IMR-90 (cell line): Measurements from ENCODE around the gene PPP1R13B. TPM values are rescaled to one million over a fixed set of nuclear protein-coding genes. Genes with fewer than 3 reads are reported as not detected.

Source experiments
- ATAC-seq: fragments of 200-7000 bp; cut with Tn5 transposase; 2 replicates; pipeline ENCODE4 v1.9.1; 2020; ENCODE audit warnings: low read depth, mild to moderate bottlenecking, moderate library complexity
- BruUV-seq: library from RNA; stranded (reverse); fragments of 400-500 nt; replicated peaks from 2 replicates; lab custom pipeline; 2021; lab: Mats Ljungman, UMichigan
- CTCF ChIA-PET: fragments of 300-600 bp; formaldehyde crosslinking; extraction: SDS; loops from one replicate; lab custom pipeline; 2021; ENCODE audit warnings: antibody characterized with exemption; lab: Yijun Ruan, JAX
- POLR2A ChIA-PET: fragments of 300-600 bp; sonication (Branson Sonifier 250); formaldehyde crosslinking; loops from one replicate; lab custom pipeline; 2022; ENCODE audit warnings: antibody characterized with exemption; ENCODE audit not compliant: unreplicated experiment; lab: Charles Lee
- DNase-seq: peaks from one replicate; pipeline ENCODE4 v3.0.0; 2013
- H2AFZ ChIP-seq: replicated peaks from 2 replicates; pipeline ENCODE3; 2013; ENCODE audit warnings: low read length, mild to moderate bottlenecking; ENCODE audit not compliant: poor library complexity
- H2AK5ac ChIP-seq: 2 replicates; pipeline ENCODE4 v1.6.1; 2013; ENCODE audit warnings: low read depth, low read length, inconsistent platforms
- H2AK9ac ChIP-seq: replicated peaks from 2 replicates; pipeline ENCODE3; 2013; ENCODE audit warnings: mild to moderate bottlenecking, low read depth, low read length, moderate library complexity; ENCODE audit not compliant: poor library complexity
- H2BK120ac ChIP-seq: 2 replicates; pipeline ENCODE4 v1.6.1; 2013; ENCODE audit warnings: low read depth, low read length, inconsistent platforms
- H2BK15ac ChIP-seq: 3 replicates; pipeline ENCODE4 v1.6.1; 2013; ENCODE audit warnings: low read depth, low read length, inconsistent platforms
- H2BK20ac ChIP-seq: 2 replicates; pipeline ENCODE4 v1.6.1; 2013; ENCODE audit warnings: low read depth, mild to moderate bottlenecking, inconsistent platforms, low read length, moderate library complexity
- H2BK5ac ChIP-seq: 2 replicates; pipeline ENCODE4 v1.6.1; 2013; ENCODE audit warnings: mild to moderate bottlenecking, low read depth, low read length, inconsistent platforms; ENCODE audit not compliant: poor library complexity, severe bottlenecking
- H3K14ac ChIP-seq: replicated peaks from 2 replicates; pipeline ENCODE4 v1.6.1; 2013; ENCODE audit warnings: low read depth, low read length, inconsistent platforms
- H3K18ac ChIP-seq: 2 replicates; pipeline ENCODE4 v1.6.1; 2013; ENCODE audit warnings: low read depth, low read length, control low read depth
- H3K23ac ChIP-seq: 2 replicates; pipeline ENCODE4 v1.6.1; 2013; ENCODE audit warnings: low read depth, low read length, inconsistent platforms
- H3K27ac ChIP-seq: 2 replicates; pipeline ENCODE4 v1.5.1; 2013; ENCODE audit warnings: mild to moderate bottlenecking, control low read depth, low read length; ENCODE audit not compliant: insufficient read depth
- H3K27me3 ChIP-seq: 2 replicates; pipeline ENCODE4 v1.6.1; 2013; ENCODE audit warnings: low read length; ENCODE audit not compliant: control insufficient read depth, insufficient read depth
- H3K36me3 ChIP-seq: 2 replicates; pipeline ENCODE4 v1.6.1; 2013; ENCODE audit warnings: low read length, mixed read lengths; ENCODE audit not compliant: control insufficient read depth, insufficient read depth
- H3K4ac ChIP-seq: 2 replicates; pipeline ENCODE4 v1.6.1; 2013; ENCODE audit warnings: low read depth, low read length, inconsistent platforms
- H3K4me1 ChIP-seq: 2 replicates; pipeline ENCODE4 v1.6.1; 2013; ENCODE audit warnings: low read length, mixed read lengths; ENCODE audit not compliant: control insufficient read depth, insufficient read depth
- H3K4me2 ChIP-seq: 2 replicates; pipeline ENCODE4 v1.6.1; 2013; ENCODE audit warnings: low read depth, mild to moderate bottlenecking, control low read depth, low read length, moderate library complexity
- H3K4me3 ChIP-seq: 2 replicates; pipeline ENCODE4 v1.5.1; 2013; ENCODE audit warnings: low read depth, mild to moderate bottlenecking, control low read depth, low read length, moderate library complexity; ENCODE audit not compliant: insufficient read depth
- H3K56ac ChIP-seq: 2 replicates; pipeline ENCODE4 v1.6.1; 2013; ENCODE audit warnings: low read length, inconsistent platforms; ENCODE audit not compliant: insufficient read depth; ENCODE audit errors: extremely low read depth
- H3K79me1 ChIP-seq, 2 experiments: 2 replicates each; pipeline ENCODE4 v1.6.1; 2013; ENCODE audit warnings: low read length in 2 of 2, inconsistent platforms in 1 of 2, low read depth in 1 of 2
- H3K9ac ChIP-seq: 2 replicates; pipeline ENCODE4 v1.6.1; 2013; ENCODE audit warnings: low read depth, low read length, control low read depth
- H3K9me1 ChIP-seq: 2 replicates; pipeline ENCODE4 v1.6.1; 2013; ENCODE audit warnings: low read length, inconsistent platforms; ENCODE audit not compliant: insufficient read depth
- H3K9me3 ChIP-seq: 2 replicates; pipeline ENCODE4 v1.6.1; 2013; ENCODE audit warnings: low read length; ENCODE audit not compliant: control insufficient read depth, insufficient read depth
- H4K20me1 ChIP-seq: 2 replicates; pipeline ENCODE4 v1.6.1; 2013; ENCODE audit warnings: low read length, inconsistent platforms; ENCODE audit not compliant: insufficient read depth
- H4K5ac ChIP-seq: 2 replicates; pipeline ENCODE4 v1.6.1; 2013; ENCODE audit warnings: mild to moderate bottlenecking, low read depth, low read length, control low read depth
- H4K8ac ChIP-seq, 2 experiments: 2 replicates each; pipeline ENCODE4 v1.6.1; 2013; ENCODE audit warnings: low read depth in 2 of 2, low read length in 2 of 2, control low read depth in 1 of 2, inconsistent platforms in 1 of 2
- H4K91ac ChIP-seq: 2 replicates; pipeline ENCODE4 v1.6.1; 2013; ENCODE audit warnings: low read depth, low read length, inconsistent platforms; ENCODE audit not compliant: insufficient read depth
- BHLHE40 ChIP-seq: fragments of 150-350 bp; IDR thresholded peaks from 2 replicates; pipeline ENCODE4 v1.6.1; 2016; ENCODE audit warnings: mild to moderate bottlenecking, low read depth, low read length
- CEBPB ChIP-seq: IDR thresholded peaks from 2 replicates; pipeline ENCODE4 v1.6.1; 2012; ENCODE audit warnings: low read depth, low read length, improper control_type of control experiment
- CHD1 ChIP-seq: IDR thresholded peaks from 2 replicates; pipeline ENCODE4 v1.6.1; 2012; ENCODE audit warnings: low read depth, low read length, improper control_type of control experiment
- FOS ChIP-seq: fragments of 150-350 bp; IDR thresholded peaks from 2 replicates; pipeline ENCODE4 v1.6.1; 2016; ENCODE audit warnings: low read depth, low read length
- MAZ ChIP-seq: IDR thresholded peaks from 2 replicates; pipeline ENCODE4 v1.6.1; 2012; ENCODE audit warnings: low read depth, mild to moderate bottlenecking, low read length, improper control_type of control experiment, moderate library complexity, borderline replicate concordance
- MXI1 ChIP-seq: IDR thresholded peaks from 2 replicates; pipeline ENCODE4 v1.6.1; 2012; ENCODE audit warnings: low read depth, mild to moderate bottlenecking, low read length, moderate library complexity, borderline replicate concordance
- NFE2L2 ChIP-seq: fragments of 150-350 bp; IDR thresholded peaks from 2 replicates; pipeline ENCODE4 v1.6.1; 2016; ENCODE audit warnings: low read depth, mild to moderate bottlenecking, low read length
- POLR2A ChIP-seq: IDR thresholded peaks from 2 replicates; pipeline ENCODE4 v1.6.1; 2012; ENCODE audit warnings: mild to moderate bottlenecking, low read depth, low read length
- RAD21 ChIP-seq: IDR thresholded peaks from 2 replicates; pipeline ENCODE4 v1.6.1; 2012; ENCODE audit warnings: low read length, improper control_type of control experiment
- RCOR1 ChIP-seq: IDR thresholded peaks from 2 replicates; pipeline ENCODE4 v1.6.1; 2012; ENCODE audit warnings: mild to moderate bottlenecking, low read length, improper control_type of control experiment; ENCODE audit not compliant: insufficient replicate concordance
- RFX5 ChIP-seq: IDR thresholded peaks from 2 replicates; pipeline ENCODE4 v1.8.0; 2012; ENCODE audit warnings: low read depth, mild to moderate bottlenecking, low read length, moderate library complexity
- SMC3 ChIP-seq: fragments of 150-350 bp; IDR thresholded peaks from 2 replicates; pipeline ENCODE4 v1.6.1; 2016; ENCODE audit warnings: low read depth, mild to moderate bottlenecking, antibody characterized with exemption, low read length, moderate library complexity
- WGBS, 2 experiments: methylation state at CpG; one replicate each; pipeline versions ENCODE4 v1.1.5 to v1.1.7; 2013; ENCODE audit warnings: missing lambda C conversion rate in 2 of 2; ENCODE audit not compliant: insufficient read length in 1 of 2; ENCODE audit errors: extremely low coverage in 2 of 2; 5-methylcytosine and 5-hydroxymethylcytosine counted together
- dilution Hi-C: fragments of 300-500 bp; cut with HindIII; formaldehyde crosslinking; loops from one replicate; pipeline ENCODE4 v1.14.3; 2018; ENCODE audit warnings: low sequenced_read_pairs; ENCODE audit not compliant: unreplicated experiment
- in situ Hi-C: fragments of 300-500 bp; cut with MboI; formaldehyde crosslinking; loops from 3 replicates; pipeline ENCODE4 v1.14.3; 2019; ENCODE audit warnings: low sequenced_read_pairs, inconsistent platforms, mixed read lengths
- intact Hi-C: fragments of 100-400 bp; cut with micrococcal nuclease; formaldehyde crosslinking; loops from 2 replicates; pipeline ENCODE4 v1.10.0; 2022
- polyA plus RNA-seq, 3 experiments: library from polyadenylated mRNA; depleted of rRNA; stranded (reverse); fragments of >200 nt; gene quantifications; 2 replicates each; pipeline ENCODE4 v1.2.3, GENCODE V29; 2012; ENCODE audit warnings: low replicate concordance in 1 of 3
- total RNA-seq: library from RNA; depleted of rRNA; stranded (reverse); fragments of >200 nt; gene quantifications from 2 replicates; pipeline ENCODE4 v1.2.3, GENCODE V29; 2012
- TF ChIP-seq, protein P1 (sequence below): fragments of 150-350 bp; IDR thresholded peaks from 2 replicates; pipeline ENCODE4 v1.6.1; 2017; ENCODE audit warnings: mild to moderate bottlenecking, antibody characterized with exemption, low read length, low read depth
- TF ChIP-seq, protein P2 (sequence below): conservative IDR thresholded peaks from 2 replicates; pipeline ENCODE4 v1.5.1; 2012; ENCODE audit warnings: mild to moderate bottlenecking, low read depth, low read length, improper control_type of control experiment

PPP1R13B gene
- total and polyA plus RNA-seq, 2 of the 4 experiments (the other 2 are of a cell fraction), result 1.6 to 2.8 TPM

DNA sequence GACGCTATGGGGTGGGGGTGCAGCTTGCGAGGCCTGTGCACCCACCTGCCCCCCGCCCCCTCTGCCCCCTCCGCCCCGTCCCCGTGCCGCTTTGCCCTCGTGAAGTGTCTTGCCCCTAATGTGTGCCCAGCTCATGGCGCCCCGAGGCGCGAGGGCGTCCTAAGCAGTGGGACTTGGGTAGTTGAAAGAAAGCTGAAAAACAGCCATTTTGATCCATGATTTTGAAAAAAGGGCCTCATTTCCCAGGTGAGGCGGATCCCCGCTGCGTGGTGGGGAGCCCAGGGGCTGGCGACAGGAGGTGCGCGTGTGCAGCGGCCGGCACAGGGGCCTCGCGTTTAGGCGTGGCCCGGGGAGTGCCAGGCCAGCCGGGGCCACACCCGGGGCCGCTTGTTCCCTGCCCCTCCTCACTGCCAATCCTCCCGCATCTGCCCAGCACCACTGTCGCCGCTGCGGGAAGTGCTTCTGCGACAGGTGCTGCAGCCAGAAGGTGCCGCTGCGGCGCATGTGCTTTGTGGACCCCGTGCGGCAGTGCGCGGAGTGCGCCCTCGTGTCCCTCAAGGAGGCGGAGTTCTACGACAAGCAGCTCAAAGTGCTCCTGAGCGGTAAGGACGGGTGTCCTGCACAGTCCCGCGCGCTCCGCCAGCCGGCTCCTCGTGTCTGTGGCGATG lies 119.9 kb downstream of the PPP1R13B start:
- H3K56ac ChIP-seq, result no peak overlapping the region
- H2BK120ac ChIP-seq, result no peak overlapping the region
- peaks cover 14 to 32% of the 10 kb centered on the region in 2 experiments for H3K79me1 ChIP-seq
- no peak overlapping the region for H3K4me2 ChIP-seq
- no peak overlapping the region for H4K8ac ChIP-seq
- CTCF ChIA-PET, result no interaction called here
- no peak overlapping the region for H3K18ac ChIP-seq
- H4K91ac ChIP-seq, result no peak overlapping the region
- peaks cover 39% of the 10 kb centered on the region for H3K36me3 ChIP-seq
- H3K4me3 ChIP-seq, result no peak overlapping the region
- BruUV-seq, result no TSS peak
- POLR2A ChIA-PET, result no interaction called here
- ATAC-seq, result no peak
- dilution Hi-C loops, result no loop called here
- H4K5ac ChIP-seq, result no peak overlapping the region
- no peak overlapping the region for H2BK5ac ChIP-seq
- no peak overlapping the region for H2BK15ac ChIP-seq
- H3K9me1 ChIP-seq, result no peaks in the 10 kb centered on the region
- H3K27me3 ChIP-seq, result no peaks in the 10 kb centered on the region
- intact Hi-C loops, result no loop called here
- no peak overlapping the region for H2AFZ ChIP-seq
- H3K9me3 ChIP-seq, result no peaks in the 10 kb centered on the region
- no peak overlapping the region for H3K9ac ChIP-seq
- TF ChIP-seq CEBPB (no peak), SMC3 (no peak), CHD1 (no peak), FOS (no peak), BHLHE40 (no peak), RCOR1 (no peak), MXI1 (no peak), POLR2A (no peak), RAD21 (no peak), RFX5 (no peak), NFE2L2 (no peak), MAZ (no peak)
- TF ChIP-seq, protein P1, sequence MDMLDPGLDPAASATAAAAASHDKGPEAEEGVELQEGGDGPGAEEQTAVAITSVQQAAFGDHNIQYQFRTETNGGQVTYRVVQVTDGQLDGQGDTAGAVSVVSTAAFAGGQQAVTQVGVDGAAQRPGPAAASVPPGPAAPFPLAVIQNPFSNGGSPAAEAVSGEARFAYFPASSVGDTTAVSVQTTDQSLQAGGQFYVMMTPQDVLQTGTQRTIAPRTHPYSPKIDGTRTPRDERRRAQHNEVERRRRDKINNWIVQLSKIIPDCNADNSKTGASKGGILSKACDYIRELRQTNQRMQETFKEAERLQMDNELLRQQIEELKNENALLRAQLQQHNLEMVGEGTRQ, result no peak
- TF ChIP-seq, protein P2, sequence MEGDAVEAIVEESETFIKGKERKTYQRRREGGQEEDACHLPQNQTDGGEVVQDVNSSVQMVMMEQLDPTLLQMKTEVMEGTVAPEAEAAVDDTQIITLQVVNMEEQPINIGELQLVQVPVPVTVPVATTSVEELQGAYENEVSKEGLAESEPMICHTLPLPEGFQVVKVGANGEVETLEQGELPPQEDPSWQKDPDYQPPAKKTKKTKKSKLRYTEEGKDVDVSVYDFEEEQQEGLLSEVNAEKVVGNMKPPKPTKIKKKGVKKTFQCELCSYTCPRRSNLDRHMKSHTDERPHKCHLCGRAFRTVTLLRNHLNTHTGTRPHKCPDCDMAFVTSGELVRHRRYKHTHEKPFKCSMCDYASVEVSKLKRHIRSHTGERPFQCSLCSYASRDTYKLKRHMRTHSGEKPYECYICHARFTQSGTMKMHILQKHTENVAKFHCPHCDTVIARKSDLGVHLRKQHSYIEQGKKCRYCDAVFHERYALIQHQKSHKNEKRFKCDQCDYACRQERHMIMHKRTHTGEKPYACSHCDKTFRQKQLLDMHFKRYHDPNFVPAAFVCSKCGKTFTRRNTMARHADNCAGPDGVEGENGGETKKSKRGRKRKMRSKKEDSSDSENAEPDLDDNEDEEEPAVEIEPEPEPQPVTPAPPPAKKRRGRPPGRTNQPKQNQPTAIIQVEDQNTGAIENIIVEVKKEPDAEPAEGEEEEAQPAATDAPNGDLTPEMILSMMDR, result no peak
- H4K20me1 ChIP-seq, result peaks cover 45% of the 10 kb centered on the region
- no peak overlapping the region for H3K27ac ChIP-seq
- in situ Hi-C loops, result no loop called here
- DNase-seq, result no peak
- WGBS, 2 experiments, result 80% methylated on average over 33 of the region's 53 CpGs; no CpG with 5 or more reads in 1 of the 2 experiments
- no peak overlapping the region for H3K14ac ChIP-seq
- no peak overlapping the region for H2BK20ac ChIP-seq
- H3K23ac ChIP-seq, result no peak overlapping the region
- H3K4ac ChIP-seq, result no peak overlapping the region
- no peaks in the 10 kb centered on the region for H3K4me1 ChIP-seq
- H2AK9ac ChIP-seq, result no peak overlapping the region
- no peak overlapping the region for H2AK5ac ChIP-seq
